ENCODE measurements around the gene HJURP.

The HJURP gene

DNA sequence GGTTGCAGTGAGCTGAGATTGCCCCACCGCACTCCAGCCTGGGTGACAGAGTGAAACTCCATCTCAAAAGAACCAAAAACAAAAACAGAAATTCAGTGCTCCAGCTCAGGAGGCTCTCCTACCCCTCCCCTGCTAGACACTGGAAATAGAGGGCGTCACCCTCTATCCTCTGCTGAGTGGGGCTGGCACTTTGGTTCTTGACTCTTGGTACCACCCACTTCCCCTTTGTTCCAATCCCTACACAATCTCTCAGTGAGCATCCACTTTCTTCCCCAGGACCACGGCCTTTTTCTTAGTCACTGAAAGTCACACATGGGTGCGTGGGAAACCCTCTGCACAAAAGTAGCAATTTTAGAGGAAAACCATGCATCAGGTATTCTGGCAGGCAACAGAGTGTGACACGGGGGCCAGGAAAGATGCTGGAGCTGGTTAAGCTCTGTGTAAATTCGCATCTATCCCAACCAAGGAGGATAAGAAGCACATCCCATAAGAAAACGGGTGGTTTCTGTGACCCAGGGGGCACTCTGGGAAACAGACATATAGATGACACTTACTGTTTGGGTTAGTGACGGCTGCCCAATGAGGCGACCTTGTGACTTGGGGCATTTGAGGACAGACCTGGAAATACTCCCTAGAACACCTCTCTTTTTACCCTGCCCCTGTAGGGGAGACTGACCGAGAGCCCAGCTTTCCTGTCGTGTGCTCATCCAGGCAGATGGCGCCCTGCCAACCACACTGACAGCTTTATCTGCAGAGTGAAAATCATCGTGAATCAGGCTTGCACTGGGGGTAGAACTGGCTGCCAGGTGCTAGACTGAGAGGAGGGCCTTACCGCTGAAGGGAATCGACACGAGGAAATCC, 7.7 kb downstream of the HJURP start:
- Histone ChIP-seq H3K27ac (ENCODE audit: low read depth, low read length) (no peak overlapping the region), H3K9ac (ENCODE audit: low read length) (no peak overlapping the region), H3K36me3 (ENCODE audit: control insufficient read depth, insufficient read depth, low read length) (no peaks in the 10 kb centered on the region), H3K27me3 (ENCODE audit: control insufficient read depth, insufficient read depth, low read length) (no peaks in the 10 kb centered on the region), H3K4me1 (ENCODE audit: control insufficient read depth, insufficient read depth, low read length) (no peaks in the 10 kb centered on the region), H3K4me3 (ENCODE audit: low read length) (no peak overlapping the region)

DNA sequence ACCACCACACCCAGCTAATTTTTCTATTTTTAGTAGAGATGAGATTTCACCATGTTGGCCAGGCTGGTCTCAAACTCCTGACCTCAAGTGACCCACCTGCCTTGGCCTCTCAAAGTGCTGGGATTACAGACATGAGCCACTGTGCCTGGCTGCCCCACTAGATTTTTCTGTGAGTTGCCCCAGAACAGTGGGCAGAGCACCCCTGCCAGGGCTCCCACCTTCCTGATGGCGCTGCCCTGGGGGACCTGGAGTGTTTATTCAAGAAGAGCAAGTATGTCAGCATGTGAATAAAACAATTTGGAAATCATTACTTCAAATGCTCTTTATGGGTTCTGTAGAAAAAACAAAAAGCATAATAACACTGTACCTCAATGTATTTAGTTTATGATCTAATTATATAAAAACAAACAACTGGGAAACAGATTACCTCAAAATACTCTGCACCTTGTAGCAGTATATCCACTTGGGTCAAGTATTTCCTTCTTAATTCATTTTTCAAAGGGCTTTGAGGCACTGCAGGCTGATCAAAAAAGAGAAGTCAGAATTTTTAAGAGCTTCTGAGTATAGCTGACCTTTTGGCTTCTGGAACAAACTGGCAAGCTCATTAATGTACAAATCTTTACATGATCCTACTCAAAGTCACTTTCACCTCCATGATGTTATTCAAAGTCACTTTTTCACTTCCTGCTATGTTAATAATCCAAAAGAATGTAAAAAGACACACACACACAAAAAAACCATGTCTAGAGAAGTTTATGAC, 8.9 kb downstream of the HJURP start:
- Histone ChIP-seq H3K27me3 (ENCODE audit: control insufficient read depth, insufficient read depth, low read length) (no peaks in the 10 kb centered on the region), H3K4me3 (ENCODE audit: low read length) (no peak overlapping the region), H3K27ac (ENCODE audit: low read depth, low read length) (no peak overlapping the region), H3K4me1 (ENCODE audit: control insufficient read depth, insufficient read depth, low read length) (no peaks in the 10 kb centered on the region), H3K9ac (ENCODE audit: low read length) (no peak overlapping the region), H3K36me3 (ENCODE audit: control insufficient read depth, insufficient read depth, low read length) (no peaks in the 10 kb centered on the region)

DNA sequence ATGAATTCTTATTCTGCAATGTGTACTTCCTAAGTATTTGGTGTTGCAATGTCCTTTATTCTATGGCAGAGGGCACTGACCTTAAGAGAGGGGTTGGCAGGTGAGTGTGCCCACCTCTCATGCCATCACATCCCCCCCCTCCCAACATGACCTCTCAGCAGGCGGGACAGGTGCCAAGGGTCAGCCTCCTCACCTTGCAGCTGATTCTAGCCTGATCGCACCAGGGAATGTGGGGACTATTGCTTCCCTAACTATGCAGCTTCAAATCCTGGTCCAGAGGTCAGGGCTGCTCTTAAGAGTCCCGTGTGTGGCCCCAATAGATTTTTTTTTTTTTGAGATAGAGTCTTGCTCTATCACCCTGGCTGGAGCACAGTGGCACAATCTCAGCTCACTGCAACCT, 9.5 kb downstream of the HJURP start:
- Histone ChIP-seq H3K4me1 (ENCODE audit: control insufficient read depth, insufficient read depth, low read length) (no peaks in the 10 kb centered on the region), H3K4me3 (ENCODE audit: low read length) (no peak overlapping the region), H3K36me3 (ENCODE audit: control insufficient read depth, insufficient read depth, low read length) (no peaks in the 10 kb centered on the region), H3K27me3 (ENCODE audit: control insufficient read depth, insufficient read depth, low read length) (no peaks in the 10 kb centered on the region), H3K9ac (ENCODE audit: low read length) (no peak overlapping the region), H3K27ac (ENCODE audit: low read depth, low read length) (no peak overlapping the region)

DNA sequence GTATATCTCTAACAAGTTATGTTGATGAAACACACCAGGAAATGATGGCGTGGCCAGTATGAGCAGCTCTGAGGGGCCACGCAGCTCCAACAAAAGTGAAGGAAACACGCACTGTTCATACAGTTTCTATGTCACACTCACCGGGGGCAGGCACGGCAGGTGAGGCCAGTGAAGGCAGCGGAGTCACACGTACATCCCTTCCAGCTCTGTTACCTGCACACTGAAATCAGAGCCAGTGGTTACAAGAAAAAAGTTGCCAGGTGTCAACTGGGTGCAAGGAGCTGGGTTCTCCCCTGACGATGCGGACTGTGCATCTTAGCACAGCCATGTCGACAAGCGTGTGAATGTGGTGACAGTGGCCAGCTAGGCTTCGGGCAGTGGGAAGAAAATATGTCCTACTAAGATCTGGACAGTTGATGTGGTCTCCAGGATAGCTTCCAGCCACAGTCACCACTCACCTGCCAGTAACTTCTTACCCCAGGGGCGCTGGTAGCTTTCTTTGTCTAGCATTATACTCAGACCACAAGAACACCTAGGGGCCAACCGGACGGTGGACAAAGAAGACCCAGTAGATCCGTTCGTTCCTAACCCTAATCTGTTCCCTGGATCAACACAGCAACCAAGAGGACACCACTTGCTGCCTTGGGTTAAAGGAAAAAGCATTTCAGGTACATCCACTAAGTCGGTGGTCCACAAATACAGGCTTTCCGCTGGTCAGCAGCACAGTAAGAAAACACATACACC, 10.1 kb downstream of the HJURP start:
- no peak overlapping the region for H3K9ac ChIP-seq (ENCODE audit: low read length)
- no peak overlapping the region for H3K27ac ChIP-seq (ENCODE audit: low read depth, low read length)
- H3K27me3 ChIP-seq (ENCODE audit: control insufficient read depth, insufficient read depth, low read length) = no peaks in the 10 kb centered on the region
- H3K4me3 ChIP-seq (ENCODE audit: low read length) = no peak overlapping the region
- H3K36me3 ChIP-seq (ENCODE audit: control insufficient read depth, insufficient read depth, low read length) = no peaks in the 10 kb centered on the region
- H3K4me1 ChIP-seq (ENCODE audit: control insufficient read depth, insufficient read depth, low read length) = no peaks in the 10 kb centered on the region

DNA sequence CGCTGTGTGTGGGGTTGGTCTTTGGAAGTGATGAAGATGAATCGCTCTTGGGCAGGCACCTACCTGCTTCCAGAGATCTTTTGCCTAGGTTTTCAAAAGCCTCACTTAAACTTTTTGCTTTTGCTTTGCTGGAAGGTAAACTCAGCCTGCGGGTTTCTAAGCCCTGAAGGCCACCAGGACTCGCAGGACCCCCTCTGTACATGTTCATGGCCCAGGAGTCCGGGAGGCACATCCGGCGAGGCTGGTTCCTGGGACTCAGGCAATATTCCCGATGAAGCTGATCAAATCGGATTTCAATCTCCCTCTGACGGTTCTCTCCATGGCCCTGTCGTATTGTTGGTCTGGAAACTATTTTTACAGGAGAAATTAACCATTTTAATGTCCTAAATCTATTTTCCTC, 13.2 kb downstream of the HJURP start:
- H3K4me3 ChIP-seq (ENCODE audit: low read length) = no peak overlapping the region
- no peaks in the 10 kb centered on the region for H3K4me1 ChIP-seq (ENCODE audit: control insufficient read depth, insufficient read depth, low read length)
- no peaks in the 10 kb centered on the region for H3K36me3 ChIP-seq (ENCODE audit: control insufficient read depth, insufficient read depth, low read length)
- no peak overlapping the region for H3K9ac ChIP-seq (ENCODE audit: low read length)
- H3K27ac ChIP-seq (ENCODE audit: low read depth, low read length) = no peak overlapping the region
- no peaks in the 10 kb centered on the region for H3K27me3 ChIP-seq (ENCODE audit: control insufficient read depth, insufficient read depth, low read length)

DNA sequence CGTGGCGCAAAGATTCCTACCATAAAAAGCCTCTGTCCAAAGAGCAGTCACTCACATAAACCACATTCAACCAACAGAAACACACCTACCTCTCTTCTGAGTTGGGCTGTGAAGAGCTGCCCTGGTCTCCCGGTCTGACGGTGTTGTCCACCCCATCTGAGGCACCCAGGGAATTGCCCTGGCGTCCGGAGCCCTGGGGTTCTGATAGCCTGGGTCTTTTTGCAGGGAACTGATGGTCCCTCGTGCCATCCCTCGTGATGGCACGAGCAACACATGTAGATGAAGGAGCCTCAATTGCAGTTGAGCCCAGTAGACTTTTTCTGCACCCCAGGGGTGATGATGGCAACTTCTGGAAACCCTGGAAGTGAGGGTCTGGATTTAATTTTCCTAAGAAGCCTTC, 13.8 kb downstream of the HJURP start:
- Histone ChIP-seq H3K36me3 (ENCODE audit: control insufficient read depth, insufficient read depth, low read length) (no peaks in the 10 kb centered on the region), H3K4me3 (ENCODE audit: low read length) (no peak overlapping the region), H3K9ac (ENCODE audit: low read length) (no peak overlapping the region), H3K27me3 (ENCODE audit: control insufficient read depth, insufficient read depth, low read length) (no peaks in the 10 kb centered on the region), H3K27ac (ENCODE audit: low read depth, low read length) (no peak overlapping the region), H3K4me1 (ENCODE audit: control insufficient read depth, insufficient read depth, low read length) (no peaks in the 10 kb centered on the region)

DNA sequence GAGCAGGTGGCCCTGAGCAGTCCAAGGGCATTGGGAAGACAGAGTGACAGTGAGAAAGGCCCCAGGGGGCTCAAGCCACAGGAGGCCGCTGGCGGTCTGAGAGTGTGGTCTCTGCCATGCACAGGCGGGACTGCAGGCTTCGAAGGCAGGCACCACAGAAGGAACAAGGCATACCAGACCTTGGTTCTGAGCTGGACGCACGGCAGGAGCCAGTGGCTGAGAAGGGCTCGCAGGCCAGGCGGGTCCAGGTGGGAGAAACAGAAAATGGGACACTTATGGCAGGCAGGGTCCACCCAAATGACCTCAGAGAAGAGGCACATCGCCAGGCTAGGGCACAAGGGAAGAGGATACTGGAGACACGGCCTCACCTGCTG, 14.9 kb downstream of the HJURP start:
- H3K27me3 ChIP-seq (ENCODE audit: control insufficient read depth, insufficient read depth, low read length) = no peaks in the 10 kb centered on the region
- no peak overlapping the region for H3K27ac ChIP-seq (ENCODE audit: low read depth, low read length)
- no peak overlapping the region for H3K9ac ChIP-seq (ENCODE audit: low read length)
- H3K4me1 ChIP-seq (ENCODE audit: control insufficient read depth, insufficient read depth, low read length) = no peaks in the 10 kb centered on the region
- H3K36me3 ChIP-seq (ENCODE audit: control insufficient read depth, insufficient read depth, low read length) = no peaks in the 10 kb centered on the region
- no peak overlapping the region for H3K4me3 ChIP-seq (ENCODE audit: low read length)

DNA sequence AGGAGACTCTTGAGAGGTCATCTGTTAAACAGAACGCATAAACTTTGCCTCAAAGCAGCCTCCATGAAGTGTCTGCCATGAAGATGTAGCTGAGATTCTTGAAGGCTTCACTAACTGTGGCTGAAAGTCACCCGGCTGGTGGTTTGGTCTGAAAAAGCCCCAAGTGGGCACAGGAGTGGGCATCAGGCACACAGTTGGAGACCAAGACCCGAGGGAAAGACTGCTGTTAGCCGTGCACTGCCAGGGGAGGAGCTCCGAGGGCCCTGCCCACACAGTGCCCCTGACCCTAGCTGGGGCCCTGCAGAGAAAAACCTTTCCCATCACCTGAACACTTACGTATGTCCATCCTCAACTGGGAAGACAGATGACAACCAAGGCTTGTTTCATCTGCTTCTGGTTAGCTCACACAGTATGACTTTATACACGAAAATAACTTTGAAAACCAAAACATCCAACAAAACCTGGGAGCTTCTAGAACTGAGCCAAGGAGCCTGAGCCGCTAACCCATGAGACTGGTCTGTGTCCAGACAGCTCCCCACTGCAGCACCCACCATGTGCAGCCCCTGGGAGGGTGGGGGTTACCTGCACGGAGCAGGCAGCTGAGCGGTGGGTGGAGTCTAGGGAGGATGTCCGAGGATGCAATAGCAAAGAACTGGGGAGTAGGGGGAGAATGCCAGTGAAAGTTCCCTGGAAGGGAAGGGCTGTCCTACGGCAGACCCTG, 15.4 kb downstream of the HJURP start:
- Histone ChIP-seq H3K27me3 (ENCODE audit: control insufficient read depth, insufficient read depth, low read length) (no peaks in the 10 kb centered on the region), H3K36me3 (ENCODE audit: control insufficient read depth, insufficient read depth, low read length) (no peaks in the 10 kb centered on the region), H3K27ac (ENCODE audit: low read depth, low read length) (no peak overlapping the region), H3K4me1 (ENCODE audit: control insufficient read depth, insufficient read depth, low read length) (no peaks in the 10 kb centered on the region), H3K9ac (ENCODE audit: low read length) (no peak overlapping the region), H3K4me3 (ENCODE audit: low read length) (no peak overlapping the region)

DNA sequence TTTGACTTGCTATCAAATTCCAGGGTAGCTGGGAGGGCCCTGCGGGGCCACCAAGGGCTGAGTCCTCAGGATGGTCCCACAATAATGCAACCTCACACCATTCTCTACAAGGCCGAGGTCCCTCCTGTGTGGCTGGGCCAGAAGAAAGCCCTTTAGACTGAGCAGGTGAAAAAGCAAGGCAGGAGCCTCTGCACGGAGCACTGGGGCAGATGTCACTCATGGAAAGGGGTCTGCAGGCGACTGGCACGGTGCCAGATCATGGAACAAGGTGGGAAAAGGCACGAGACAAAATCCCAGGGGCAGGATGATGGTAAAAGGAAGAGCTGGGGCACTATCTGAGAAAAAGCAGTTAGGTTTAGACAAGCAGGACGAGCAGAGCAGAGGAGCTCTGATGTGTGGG, 16.1 kb downstream of the HJURP start:
- Histone ChIP-seq H3K36me3 (ENCODE audit: control insufficient read depth, insufficient read depth, low read length) (no peaks in the 10 kb centered on the region), H3K4me3 (ENCODE audit: low read length) (no peak overlapping the region), H3K27ac (ENCODE audit: low read depth, low read length) (no peak overlapping the region), H3K4me1 (ENCODE audit: control insufficient read depth, insufficient read depth, low read length) (no peaks in the 10 kb centered on the region), H3K27me3 (ENCODE audit: control insufficient read depth, insufficient read depth, low read length) (no peaks in the 10 kb centered on the region), H3K9ac (ENCODE audit: low read length) (no peak overlapping the region)

DNA sequence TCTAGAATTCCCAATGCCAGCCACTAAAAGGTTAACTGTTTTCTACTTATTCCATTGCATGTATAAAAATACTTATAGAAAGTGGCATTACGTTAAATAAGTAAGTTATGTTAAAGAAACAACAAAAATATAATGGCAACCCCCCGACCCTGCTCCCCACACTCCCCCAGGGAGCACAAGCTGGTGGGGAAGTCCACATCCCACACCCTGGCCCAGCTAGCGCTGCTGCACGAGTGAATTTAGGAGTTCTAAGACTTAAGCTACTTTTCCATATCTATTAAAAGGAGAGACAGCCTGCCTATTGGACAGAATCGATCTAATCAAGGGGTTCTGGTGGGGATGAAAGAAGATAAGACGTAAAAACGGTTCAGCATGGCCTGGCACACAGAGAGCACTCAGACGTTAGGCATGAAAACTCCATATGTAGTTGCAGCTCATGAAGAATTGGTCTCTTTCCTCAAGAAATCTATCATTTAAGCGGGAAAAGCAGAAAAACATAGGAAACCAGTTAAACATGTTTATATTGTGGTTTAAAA, 16.6 kb downstream of the HJURP start:
- no peak overlapping the region for H3K9ac ChIP-seq (ENCODE audit: low read length)
- no peaks in the 10 kb centered on the region for H3K4me1 ChIP-seq (ENCODE audit: control insufficient read depth, insufficient read depth, low read length)
- H3K27me3 ChIP-seq (ENCODE audit: control insufficient read depth, insufficient read depth, low read length) = no peaks in the 10 kb centered on the region
- no peak overlapping the region for H3K4me3 ChIP-seq (ENCODE audit: low read length)
- H3K36me3 ChIP-seq (ENCODE audit: control insufficient read depth, insufficient read depth, low read length) = no peaks in the 10 kb centered on the region
- H3K27ac ChIP-seq (ENCODE audit: low read depth, low read length) = no peak overlapping the region

DNA sequence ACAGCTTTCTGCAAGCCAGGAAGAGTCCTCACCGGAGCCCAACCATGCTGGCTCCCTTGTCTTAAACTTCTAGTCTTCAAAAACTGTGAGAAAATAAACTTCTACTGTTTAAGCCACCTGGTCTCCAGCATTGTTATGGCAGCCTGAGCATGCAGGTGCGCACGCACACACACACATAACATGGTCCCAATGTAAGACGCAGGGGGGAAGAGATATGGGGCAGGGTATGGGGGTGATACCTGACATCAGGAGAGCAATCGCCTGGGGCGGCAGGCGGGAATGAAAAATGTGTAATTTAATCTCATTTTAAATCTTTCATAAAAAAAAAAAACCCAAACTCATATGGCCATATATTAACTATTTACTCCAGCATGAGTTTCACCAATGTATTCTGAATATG, 18.0 kb downstream of the HJURP start:
- Histone ChIP-seq H3K36me3 (ENCODE audit: control insufficient read depth, insufficient read depth, low read length) (no peaks in the 10 kb centered on the region), H3K4me1 (ENCODE audit: control insufficient read depth, insufficient read depth, low read length) (no peaks in the 10 kb centered on the region), H3K27me3 (ENCODE audit: control insufficient read depth, insufficient read depth, low read length) (no peaks in the 10 kb centered on the region), H3K4me3 (ENCODE audit: low read length) (no peak overlapping the region), H3K9ac (ENCODE audit: low read length) (no peak overlapping the region), H3K27ac (ENCODE audit: low read depth, low read length) (no peak overlapping the region)

All from rectal smooth muscle tissue (tissue), 1 donor.